Body of pancreas (tissue), 4 donors: ENCODE data around the gene WEE1.

Experiments
- CTCF ChIP-seq, 7 experiments: fragments of 450-650 bp in 4 of 7; fragments of 200-600 bp in 3 of 7; sonication (generic) in 3 of 7; IDR thresholded peaks; one replicate each; pipeline ENCODE4 v1.5.1; 2016 to 2019; ENCODE audit warnings: antibody characterized with exemption in 7 of 7
- POLR2A ChIP-seq, 3 donors: fragments of 450-650 bp; IDR thresholded peaks; one replicate each; pipeline ENCODE4 v1.6.1; 2016; ENCODE audit warnings: antibody characterized with exemption in 3 of 3, mild to moderate bottlenecking in 2 of 3

DNA sequence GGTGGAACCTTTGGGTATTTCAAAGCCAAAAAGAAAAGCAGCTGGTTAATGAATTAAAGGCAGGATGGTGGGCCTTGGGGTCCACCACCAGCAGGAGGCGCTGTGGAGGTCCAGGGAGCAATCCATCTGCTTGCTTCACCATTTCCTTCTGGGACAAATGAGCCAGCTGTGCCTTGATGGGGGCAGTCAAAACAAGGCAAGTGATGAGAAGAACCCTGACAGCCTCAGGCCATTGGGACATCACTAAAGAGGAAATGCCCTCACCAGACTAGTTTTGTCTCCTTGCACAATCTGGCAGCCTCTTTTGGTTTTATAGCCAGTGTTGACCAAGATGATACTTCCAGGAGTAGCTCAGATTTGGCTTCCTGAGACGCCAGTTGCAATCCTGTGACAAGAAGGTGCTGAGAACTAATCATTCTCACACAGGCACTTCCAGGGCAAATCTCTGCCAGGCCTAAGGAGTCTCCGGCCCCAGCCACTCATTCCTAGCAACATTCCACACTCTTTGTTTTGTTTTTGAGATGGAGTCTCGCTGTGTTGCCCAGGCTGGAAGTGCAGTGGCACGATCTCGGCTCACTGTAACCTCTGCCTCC is 38.2 kb upstream of the WEE1 start:
- TF ChIP-seq CTCF (IDR thresholded peaks at IDR 0.05) (peak; percentile 62 to 80 (median 77)), POLR2A (IDR thresholded peaks at IDR 0.05) (no peak)
